KOPT-K1 (cell line): ENCODE measurements around the gene CEP57L1.
"Not testable (repeated sequence)": the region's sequence is repeated elsewhere in the genome, so short reads cannot be mapped to it uniquely, and the experiment has no call there.

Source experiments
- H3K27ac ChIP-seq: fragments of 200-600 bp; sonication (generic); 2 replicates; pipeline ENCODE4 v1.5.1; 2016; ENCODE audit warnings: antibody characterized with exemption, mild to moderate bottlenecking, low read depth, low read length; ENCODE audit not compliant: poor library complexity, severe bottlenecking
- H3K36me3 ChIP-seq: fragments of 200-600 bp; sonication (generic); 2 replicates; pipeline ENCODE4 v1.5.1; 2017; ENCODE audit warnings: antibody characterized with exemption, mild to moderate bottlenecking, low read length, moderate library complexity; ENCODE audit not compliant: insufficient read depth
- H3K9me3 ChIP-seq: fragments of 200-600 bp; sonication (generic); 2 replicates; pipeline ENCODE4 v1.5.1; 2017; ENCODE audit warnings: antibody characterized with exemption, low read length, mild to moderate bottlenecking; ENCODE audit not compliant: insufficient read depth, poor library complexity, severe bottlenecking

The CEP57L1 gene

GRCh38 chr6:109060571-109060970 is 34.7 kb upstream of the CEP57L1 start:
- H3K27ac ChIP-seq: no peak overlapping the region
- H3K36me3 ChIP-seq: no peaks in the 10 kb centered on the region

GRCh38 chr6:109062216-109062615 is 33.1 kb upstream of the CEP57L1 start:
- no peaks in the 10 kb centered on the region for H3K36me3 ChIP-seq
- H3K9me3 ChIP-seq: no peaks in the 10 kb centered on the region
- H3K27ac ChIP-seq: no peak overlapping the region

More at GRCh38 chr6:109060571-109060970, 34.7 kb upstream of the CEP57L1 start:
- H3K9me3 ChIP-seq: no peaks in the 10 kb centered on the region

DNA sequence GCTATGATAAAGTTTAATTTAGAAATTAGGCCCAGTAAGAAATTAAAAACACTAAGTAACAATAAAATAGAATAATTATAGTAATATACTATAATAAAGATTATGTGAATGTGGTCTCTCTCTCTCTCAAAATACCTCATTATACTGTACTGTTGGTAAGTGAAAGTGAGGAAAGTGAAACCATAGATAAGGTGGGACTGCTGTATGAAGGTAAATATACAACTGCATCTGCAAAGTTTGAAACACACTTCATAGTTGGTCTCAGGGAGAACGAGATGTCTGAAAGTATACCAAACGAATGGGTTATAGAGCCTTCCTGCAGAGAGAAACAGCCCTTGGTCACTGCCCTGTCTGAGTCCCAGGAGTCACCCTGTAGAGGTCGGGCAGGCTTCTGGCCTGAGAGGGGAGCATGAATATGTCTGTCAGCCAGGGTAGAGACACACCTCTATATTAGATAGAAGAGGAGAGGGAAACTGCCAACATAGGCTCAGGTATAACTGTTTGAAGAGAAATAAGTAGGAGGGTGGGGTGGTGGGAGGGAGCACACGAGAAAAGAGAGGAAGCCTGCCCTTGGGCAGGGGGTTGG is 32.4 kb upstream of the CEP57L1 start:
- Histone ChIP-seq H3K36me3 (no peaks in the 10 kb centered on the region), H3K9me3 (no peaks in the 10 kb centered on the region), H3K27ac (no peak overlapping the region)

DNA sequence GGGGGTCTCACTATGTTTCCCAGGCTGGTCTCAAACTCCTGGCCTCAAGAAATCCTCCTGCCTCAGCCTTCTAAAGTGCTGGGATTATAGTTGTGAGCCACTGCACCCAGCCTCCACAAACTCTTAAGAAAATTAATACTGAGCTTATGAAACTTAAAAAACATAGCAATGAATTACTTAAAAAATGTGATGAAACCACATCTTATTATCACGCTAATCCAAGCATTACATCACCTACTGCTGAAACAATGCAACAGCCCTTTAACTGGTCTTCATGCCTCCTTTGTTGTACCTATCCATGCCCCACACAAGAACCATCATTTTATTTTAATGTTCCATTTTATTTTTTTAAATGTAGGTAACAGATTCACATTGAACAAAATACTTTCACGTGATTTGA is 25.6 kb upstream of the CEP57L1 start:
- Histone ChIP-seq H3K36me3 (no peaks in the 10 kb centered on the region), H3K9me3 (no peaks in the 10 kb centered on the region), H3K27ac (no peak overlapping the region)

GRCh38 chr6:109071125-109071917 is 24.0 kb upstream of the CEP57L1 start:
- H3K9me3 ChIP-seq: no peaks in the 10 kb centered on the region
- no peak overlapping the region for H3K27ac ChIP-seq
- no peaks in the 10 kb centered on the region for H3K36me3 ChIP-seq

- no peaks in the 10 kb centered on the region for H3K36me3 ChIP-seq
- H3K9me3 ChIP-seq: no peaks in the 10 kb centered on the region
- H3K27ac ChIP-seq: no peak overlapping the region
Measured at GRCh38 chr6:109073344-109074132, 21.8 kb upstream of the CEP57L1 start.

GRCh38 chr6:109074133-109074415 is 21.2 kb upstream of the CEP57L1 start:
- Histone ChIP-seq H3K9me3 (no peaks in the 10 kb centered on the region), H3K36me3 (no peaks in the 10 kb centered on the region), H3K27ac (no peak overlapping the region)

DNA sequence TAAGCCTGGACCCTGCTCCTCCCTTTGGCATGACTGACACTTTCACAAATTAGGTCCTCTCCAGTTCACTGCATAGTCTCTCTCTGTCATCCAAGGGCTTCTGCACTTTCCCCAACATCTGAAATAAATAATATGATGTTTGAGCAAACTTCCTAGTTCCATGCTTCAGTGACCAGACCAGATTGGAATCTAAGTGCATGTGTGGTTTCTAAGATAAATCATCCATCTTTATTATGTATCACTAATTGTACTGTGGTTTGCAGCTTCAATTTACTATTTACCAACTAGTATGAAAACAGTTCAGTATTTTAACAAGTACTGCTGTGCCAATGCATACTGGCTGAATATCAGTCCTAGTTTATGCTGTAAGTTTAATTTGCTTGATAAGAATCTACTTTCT is 19.4 kb upstream of the CEP57L1 start:
- H3K27ac ChIP-seq: no peak overlapping the region
- no peaks in the 10 kb centered on the region for H3K36me3 ChIP-seq
- H3K9me3 ChIP-seq: no peaks in the 10 kb centered on the region

GRCh38 chr6:109076377-109076776 is 18.9 kb upstream of the CEP57L1 start:
- no peaks in the 10 kb centered on the region for H3K36me3 ChIP-seq
- H3K9me3 ChIP-seq: no peaks in the 10 kb centered on the region
- H3K27ac ChIP-seq: no peak overlapping the region

- Histone ChIP-seq H3K27ac (no peak overlapping the region), H3K36me3 (no peaks in the 10 kb centered on the region), H3K9me3 (no peaks in the 10 kb centered on the region)
Measured at GRCh38 chr6:109079981-109080380, 15.3 kb upstream of the CEP57L1 start.

DNA sequence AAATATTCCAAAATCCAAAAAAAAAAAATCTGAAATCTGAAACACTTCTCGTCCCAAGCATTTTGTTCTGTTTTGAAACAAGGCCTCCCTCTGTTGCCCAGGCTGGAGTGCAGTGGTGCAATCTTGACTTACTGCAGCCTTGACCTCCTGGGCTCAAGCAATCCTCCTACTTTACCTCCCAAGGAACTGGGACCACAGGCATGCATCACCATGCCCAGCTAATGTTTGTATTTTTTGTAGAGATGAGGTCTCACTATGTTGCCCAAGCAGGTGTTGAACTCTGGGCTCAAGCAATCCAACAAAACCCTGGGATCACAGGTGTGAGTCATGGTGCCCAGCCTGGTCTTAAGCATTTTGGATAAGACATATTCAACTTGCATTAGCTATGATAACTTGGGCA is 14.3 kb upstream of the CEP57L1 start:
- H3K27ac ChIP-seq: no peak overlapping the region
- H3K36me3 ChIP-seq: no peaks in the 10 kb centered on the region

DNA sequence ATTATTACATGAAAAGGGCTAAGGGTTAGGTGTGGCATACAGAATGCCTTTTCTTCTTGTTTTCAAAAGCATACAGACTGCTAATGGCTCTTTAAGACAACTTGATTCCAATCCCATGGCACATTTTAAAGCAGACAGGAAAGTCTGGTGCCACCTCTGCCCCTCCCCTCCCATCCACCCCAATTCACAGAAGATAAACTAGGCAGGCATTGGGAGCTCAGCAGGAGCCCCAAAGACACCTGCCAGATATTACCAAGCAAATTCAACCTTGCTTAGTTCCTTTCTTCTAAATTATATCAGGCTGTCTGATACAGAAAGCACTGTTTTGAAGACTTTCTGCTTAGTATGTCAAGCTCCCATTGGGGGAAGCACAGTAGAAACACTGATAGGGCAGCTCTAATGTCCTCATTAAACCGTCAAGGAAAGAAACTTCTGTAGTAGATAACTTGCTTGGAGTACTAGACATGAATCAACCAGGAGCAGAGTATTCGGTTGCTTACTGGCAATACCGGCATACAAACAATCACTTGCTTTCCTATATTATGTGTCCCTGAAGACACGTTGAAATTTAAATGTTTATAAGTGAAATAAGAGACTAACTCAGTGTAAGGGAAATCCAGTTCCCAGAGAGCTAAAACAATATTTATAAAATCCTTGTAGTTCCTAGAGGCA is 13.7 kb upstream of the CEP57L1 start:
- no peaks in the 10 kb centered on the region for H3K36me3 ChIP-seq
- H3K9me3 ChIP-seq: no peaks in the 10 kb centered on the region
- H3K27ac ChIP-seq: no peak overlapping the region

More for the DNA sequence above, 14.3 kb upstream of the CEP57L1 start:
- H3K9me3 ChIP-seq: no peaks in the 10 kb centered on the region

GRCh38 chr6:109082188-109082577 is 13.1 kb upstream of the CEP57L1 start:
- no peaks in the 10 kb centered on the region for H3K36me3 ChIP-seq
- no peak overlapping the region for H3K27ac ChIP-seq
- no peaks in the 10 kb centered on the region for H3K9me3 ChIP-seq

DNA sequence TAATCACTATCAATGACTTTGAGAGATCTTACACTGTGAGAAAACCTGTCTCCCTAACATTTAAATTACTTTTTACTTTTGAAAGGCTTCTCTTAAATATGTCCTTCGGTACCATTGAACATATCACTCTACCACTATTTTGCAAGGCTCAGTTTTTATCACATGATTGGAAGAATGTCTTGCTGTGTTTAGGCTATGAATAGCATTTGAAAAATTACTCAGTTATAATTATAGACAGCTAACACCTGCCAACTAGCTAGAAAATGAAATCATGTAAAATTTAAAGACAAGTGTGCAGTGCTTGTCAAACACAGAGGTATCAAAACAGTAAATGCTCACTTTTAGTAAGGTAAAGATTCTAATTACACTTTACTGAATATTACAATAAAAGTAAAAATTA is 11.7 kb upstream of the CEP57L1 start:
- Histone ChIP-seq H3K9me3 (no peaks in the 10 kb centered on the region), H3K27ac (no peak overlapping the region), H3K36me3 (no peaks in the 10 kb centered on the region)

- H3K9me3 ChIP-seq, H3K36me3 ChIP-seq, H3K27ac ChIP-seq: not testable (repeated sequence)
Measured at GRCh38 chr6:109084146-109084545, 11.2 kb upstream of the CEP57L1 start.
